Measurements from ENCODE around the gene INKA2. TPM values are rescaled to one million over a fixed set of nuclear protein-coding genes. Genes with fewer than 3 reads are reported as not detected.

Gene INKA2
- polyA plus RNA-seq, 1 of the 3 experiments (the other 2 are of a cell fraction) = 1.1 TPM

DNA sequence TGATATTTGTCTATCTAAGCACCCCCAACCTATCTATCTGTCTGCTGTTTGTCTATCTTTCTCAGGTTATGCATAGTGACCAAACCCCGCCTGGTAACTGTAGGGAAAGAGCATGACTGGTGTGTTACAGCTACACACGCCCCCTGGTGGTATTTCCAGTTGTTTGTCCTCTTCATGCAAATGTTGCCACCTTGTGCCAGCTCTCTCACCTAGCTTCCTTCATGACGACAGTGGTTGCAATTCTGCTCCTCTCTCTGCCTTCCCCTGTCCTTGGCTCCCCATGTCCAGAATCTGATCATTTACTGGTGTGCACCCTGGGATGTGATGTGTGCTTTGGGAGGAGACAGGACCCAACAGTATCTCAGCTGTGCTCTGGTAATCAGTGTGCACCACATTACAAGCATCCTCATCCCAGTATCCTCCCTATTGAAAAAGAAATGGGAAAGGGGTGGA, 8.1 kb upstream of the INKA2 start:
- no peak overlapping the region for H3K9ac ChIP-seq
- no peak overlapping the region for H2AFZ ChIP-seq (ENCODE audit: low read depth)
- peak; percentile 61 for DNase-seq
- H3K9me3 ChIP-seq = no peaks in the 10 kb centered on the region
- H3K36me3 ChIP-seq (replicated peaks in 1 of 2; ENCODE audit: control insufficient read depth in 1 of 2, insufficient read depth in 2 of 2, low read length in 1 of 2) = no peaks in the 10 kb centered on the region
- no peak overlapping the region for H3K4me2 ChIP-seq
- POLR2A ChIA-PET = interaction anchor here (0.8 kb wide), 1 partner anchor 8 kb away, joined by 4 read pairs; no protein-coding TSS in a partner anchor
- no peaks in the 10 kb centered on the region for H3K79me2 ChIP-seq (ENCODE audit: insufficient read depth)
- TF ChIP-seq CHD2 (IDR thresholded peaks at IDR 0.05; ENCODE audit: low read length, partially characterized antibody) (peak; percentile 11), FOXJ3 (CRISPR knock-in tag; IDR thresholded peaks at IDR 0.05) (no peak), SMC3 (IDR thresholded peaks at IDR 0.05; ENCODE audit: low read depth, low read length) (peak; percentile 68), RAD21 (IDR thresholded peaks at IDR 0.05; ENCODE audit: low read length) (peak; percentile 65), RCOR1 (IDR thresholded peaks at IDR 0.05; ENCODE audit: low read length) (peak; percentile 57; the same call in 1 of the 2 replicates), RXRA (IDR thresholded peaks at IDR 0.05; ENCODE audit: borderline replicate concordance, low read depth) (no peak), YY1 (IDR thresholded peaks at IDR 0.05; ENCODE audit: low read depth) (no peak)
- TF ChIP-seq, protein P1, sequence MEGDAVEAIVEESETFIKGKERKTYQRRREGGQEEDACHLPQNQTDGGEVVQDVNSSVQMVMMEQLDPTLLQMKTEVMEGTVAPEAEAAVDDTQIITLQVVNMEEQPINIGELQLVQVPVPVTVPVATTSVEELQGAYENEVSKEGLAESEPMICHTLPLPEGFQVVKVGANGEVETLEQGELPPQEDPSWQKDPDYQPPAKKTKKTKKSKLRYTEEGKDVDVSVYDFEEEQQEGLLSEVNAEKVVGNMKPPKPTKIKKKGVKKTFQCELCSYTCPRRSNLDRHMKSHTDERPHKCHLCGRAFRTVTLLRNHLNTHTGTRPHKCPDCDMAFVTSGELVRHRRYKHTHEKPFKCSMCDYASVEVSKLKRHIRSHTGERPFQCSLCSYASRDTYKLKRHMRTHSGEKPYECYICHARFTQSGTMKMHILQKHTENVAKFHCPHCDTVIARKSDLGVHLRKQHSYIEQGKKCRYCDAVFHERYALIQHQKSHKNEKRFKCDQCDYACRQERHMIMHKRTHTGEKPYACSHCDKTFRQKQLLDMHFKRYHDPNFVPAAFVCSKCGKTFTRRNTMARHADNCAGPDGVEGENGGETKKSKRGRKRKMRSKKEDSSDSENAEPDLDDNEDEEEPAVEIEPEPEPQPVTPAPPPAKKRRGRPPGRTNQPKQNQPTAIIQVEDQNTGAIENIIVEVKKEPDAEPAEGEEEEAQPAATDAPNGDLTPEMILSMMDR (IDR thresholded peaks at IDR 0.05) = peak; percentile 65
- TF ChIP-seq, protein P2, sequence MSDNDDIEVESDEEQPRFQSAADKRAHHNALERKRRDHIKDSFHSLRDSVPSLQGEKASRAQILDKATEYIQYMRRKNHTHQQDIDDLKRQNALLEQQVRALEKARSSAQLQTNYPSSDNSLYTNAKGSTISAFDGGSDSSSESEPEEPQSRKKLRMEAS (IDR thresholded peaks at IDR 0.05; ENCODE audit: low read depth) = no peak
- H3K27ac ChIP-seq (ENCODE audit: low read depth in 2 of 2, low read length in 1 of 2) = no peak overlapping the region
- H3K9me2 ChIP-seq = no peaks in the 10 kb centered on the region
- no peak overlapping the region for H3K4me3 ChIP-seq (ENCODE audit: low read depth in 2 of 2, low read length in 1 of 2)
- H4K20me1 ChIP-seq (ENCODE audit: insufficient read depth) = no peaks in the 10 kb centered on the region
- no peaks in the 10 kb centered on the region for H3F3A ChIP-seq (replicated peaks; ENCODE audit: insufficient read depth)
- CTCF ChIA-PET = interaction anchor here (0.9 to 8.3 kb wide), 10 partner anchors 8 to 265 kb away, joined by 3 to 72 read pairs (median 6); partner anchors contain the start of genes DDX20 and INKA2
- H3K27me3 ChIP-seq (ENCODE audit: insufficient read depth) = no peaks in the 10 kb centered on the region
- WGBS (ENCODE audit: low lambda C conversion rate) = 25% methylated on average over 3 of the region's 3 CpGs
- H3K4me1 ChIP-seq (ENCODE audit: control insufficient read depth in 1 of 2, insufficient read depth in 2 of 2, low read depth in 1 of 2, low read length in 1 of 2) = peaks cover 0 to 15% of the 10 kb centered on the region in 2 experiments; a peak in 1 of 4 replicates

- H3K36me3 ChIP-seq (replicated peaks in 1 of 2; ENCODE audit: control insufficient read depth in 1 of 2, insufficient read depth in 2 of 2, low read length in 1 of 2) = no peaks in the 10 kb centered on the region
Observed at GRCh38 chr1:111746614-111746999, 7.4 kb upstream of the INKA2 start.

More at GRCh38 chr1:111746614-111746999, 7.4 kb upstream of the INKA2 start:
- Histone ChIP-seq H3K27me3 (ENCODE audit: insufficient read depth) (no peaks in the 10 kb centered on the region), H3K9me3 (no peaks in the 10 kb centered on the region), H3K9ac (no peak overlapping the region), H3K27ac (ENCODE audit: low read depth in 2 of 2, low read length in 1 of 2) (no peak overlapping the region), H3K4me2 (no peak overlapping the region), H3K4me3 (ENCODE audit: low read depth in 2 of 2, low read length in 1 of 2) (no peak overlapping the region), H3K4me1 (ENCODE audit: control insufficient read depth in 1 of 2, insufficient read depth in 2 of 2, low read depth in 1 of 2, low read length in 1 of 2) (peaks cover 0 to 15% of the 10 kb centered on the region in 2 experiments; a peak in 1 of 4 replicates), H3K79me2 (ENCODE audit: insufficient read depth) (no peaks in the 10 kb centered on the region), H4K20me1 (ENCODE audit: insufficient read depth) (no peaks in the 10 kb centered on the region), H3K9me2 (no peaks in the 10 kb centered on the region), H3F3A (replicated peaks; ENCODE audit: insufficient read depth) (no peaks in the 10 kb centered on the region), H2AFZ (ENCODE audit: low read depth) (no peak overlapping the region)
- ChIA-PET CTCF (interaction anchor here (0.7 to 8.3 kb wide), 10 partner anchors 8 to 239 kb away, joined by 3 to 72 read pairs (median 6); partner anchors contain the start of genes DDX20 and INKA2), POLR2A (interaction anchor here (0.8 kb wide), 1 partner anchor 8 kb away, joined by 4 read pairs; no protein-coding TSS in a partner anchor)
- TF ChIP-seq, protein P3, sequence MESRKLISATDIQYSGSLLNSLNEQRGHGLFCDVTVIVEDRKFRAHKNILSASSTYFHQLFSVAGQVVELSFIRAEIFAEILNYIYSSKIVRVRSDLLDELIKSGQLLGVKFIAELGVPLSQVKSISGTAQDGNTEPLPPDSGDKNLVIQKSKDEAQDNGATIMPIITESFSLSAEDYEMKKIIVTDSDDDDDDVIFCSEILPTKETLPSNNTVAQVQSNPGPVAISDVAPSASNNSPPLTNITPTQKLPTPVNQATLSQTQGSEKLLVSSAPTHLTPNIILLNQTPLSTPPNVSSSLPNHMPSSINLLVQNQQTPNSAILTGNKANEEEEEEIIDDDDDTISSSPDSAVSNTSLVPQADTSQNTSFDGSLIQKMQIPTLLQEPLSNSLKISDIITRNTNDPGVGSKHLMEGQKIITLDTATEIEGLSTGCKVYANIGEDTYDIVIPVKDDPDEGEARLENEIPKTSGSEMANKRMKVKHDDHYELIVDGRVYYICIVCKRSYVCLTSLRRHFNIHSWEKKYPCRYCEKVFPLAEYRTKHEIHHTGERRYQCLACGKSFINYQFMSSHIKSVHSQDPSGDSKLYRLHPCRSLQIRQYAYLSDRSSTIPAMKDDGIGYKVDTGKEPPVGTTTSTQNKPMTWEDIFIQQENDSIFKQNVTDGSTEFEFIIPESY (IDR thresholded peaks at IDR 0.05; ENCODE audit: borderline replicate concordance, low read depth) = no peak
- TF ChIP-seq EZH2phosphoT487 (IDR thresholded peaks at IDR 0.05; ENCODE audit: borderline replicate concordance, low read depth) (no peak), TEAD4 (IDR thresholded peaks at IDR 0.05; ENCODE audit: borderline replicate concordance, insufficient read depth) (no peak), JUND (IDR thresholded peaks at IDR 0.05) (no peak), SMC3 (IDR thresholded peaks at IDR 0.05; ENCODE audit: low read depth, low read length) (no peak)
- no peak for DNase-seq
- WGBS (ENCODE audit: low lambda C conversion rate) = 95% methylated on average over 2 of the region's 2 CpGs
